ENCODE results near the gene FAM20C.

FAM20C gene

GRCh38 chr7:302054-302992, 110.0 kb downstream of the FAM20C start:
- H2AFZ ChIP-seq (ENCODE audit: low read depth): no peak overlapping the region
- H3K4me1 ChIP-seq (ENCODE audit: low read depth, poor library complexity, severe bottlenecking): no peaks in the 10 kb centered on the region
- H4K20me1 ChIP-seq (ENCODE audit: insufficient read depth): no peaks in the 10 kb centered on the region
- H3K27me3 ChIP-seq (ENCODE audit: insufficient read depth, low read depth): peaks cover 16% of the 10 kb centered on the region; the same call in 1 of the 2 replicates
- H3K4me3 ChIP-seq (IDR thresholded peaks at IDR 0.05; ENCODE audit: insufficient read depth, low read depth, low read length): no peak overlapping the region
- H3K4me2 ChIP-seq: no peak overlapping the region
- no peak for TF ChIP-seq CTCF (conservative IDR thresholded peaks at IDR 0.05; ENCODE audit: low read depth, low read length)
- no peak overlapping the region for H3K9ac ChIP-seq
- no peak overlapping the region for H3K27ac ChIP-seq
- H3K79me2 ChIP-seq (ENCODE audit: insufficient read depth, low read depth): no peaks in the 10 kb centered on the region
- H3K36me3 ChIP-seq (ENCODE audit: insufficient read depth): no peaks in the 10 kb centered on the region

GRCh38 chr7:303425-303824, 111.1 kb downstream of the FAM20C start:
- no peaks in the 10 kb centered on the region for H3K4me1 ChIP-seq (ENCODE audit: low read depth, poor library complexity, severe bottlenecking)
- peaks cover 19% of the 10 kb centered on the region; the same call in 1 of the 2 replicates for H3K27me3 ChIP-seq (ENCODE audit: insufficient read depth, low read depth)
- no peak overlapping the region for H3K4me3 ChIP-seq (IDR thresholded peaks at IDR 0.05; ENCODE audit: insufficient read depth, low read depth, low read length)
- TF ChIP-seq CTCF (conservative IDR thresholded peaks at IDR 0.05; ENCODE audit: low read depth, low read length): no peak
- H3K36me3 ChIP-seq (ENCODE audit: insufficient read depth): no peaks in the 10 kb centered on the region
- no peaks in the 10 kb centered on the region for H3K79me2 ChIP-seq (ENCODE audit: insufficient read depth, low read depth)
- H2AFZ ChIP-seq (ENCODE audit: low read depth): no peak overlapping the region
- H3K4me2 ChIP-seq: no peak overlapping the region
- H3K27ac ChIP-seq: no peak overlapping the region
- H4K20me1 ChIP-seq (ENCODE audit: insufficient read depth): no peaks in the 10 kb centered on the region
- no peak overlapping the region for H3K9ac ChIP-seq

GRCh38 chr7:303884-304573, 111.7 kb downstream of the FAM20C start:
- Histone ChIP-seq H2AFZ (ENCODE audit: low read depth) (no peak overlapping the region), H3K79me2 (ENCODE audit: insufficient read depth, low read depth) (no peaks in the 10 kb centered on the region), H4K20me1 (ENCODE audit: insufficient read depth) (no peaks in the 10 kb centered on the region), H3K4me3 (IDR thresholded peaks at IDR 0.05; ENCODE audit: insufficient read depth, low read depth, low read length) (no peak overlapping the region), H3K4me1 (ENCODE audit: low read depth, poor library complexity, severe bottlenecking) (no peaks in the 10 kb centered on the region), H3K9ac (no peak overlapping the region), H3K4me2 (no peak overlapping the region), H3K27ac (no peak overlapping the region), H3K27me3 (ENCODE audit: insufficient read depth, low read depth) (peaks cover 18% of the 10 kb centered on the region), H3K36me3 (ENCODE audit: insufficient read depth) (no peaks in the 10 kb centered on the region)
- no peak for TF ChIP-seq CTCF (conservative IDR thresholded peaks at IDR 0.05; ENCODE audit: low read depth, low read length)

- H3K36me3 ChIP-seq (ENCODE audit: insufficient read depth): no peaks in the 10 kb centered on the region
- H3K79me2 ChIP-seq (ENCODE audit: insufficient read depth, low read depth): no peaks in the 10 kb centered on the region
- H3K4me1 ChIP-seq (ENCODE audit: low read depth, poor library complexity, severe bottlenecking): no peaks in the 10 kb centered on the region
- peaks cover 22% of the 10 kb centered on the region for H3K27me3 ChIP-seq (ENCODE audit: insufficient read depth, low read depth)
- no peak overlapping the region for H3K27ac ChIP-seq
- no peak for TF ChIP-seq CTCF (conservative IDR thresholded peaks at IDR 0.05; ENCODE audit: low read depth, low read length)
- H3K9ac ChIP-seq: no peak overlapping the region
- no peaks in the 10 kb centered on the region for H4K20me1 ChIP-seq (ENCODE audit: insufficient read depth)
- no peak overlapping the region for H2AFZ ChIP-seq (ENCODE audit: low read depth)
- H3K4me3 ChIP-seq (IDR thresholded peaks at IDR 0.05; ENCODE audit: insufficient read depth, low read depth, low read length): no peak overlapping the region
- H3K4me2 ChIP-seq: no peak overlapping the region
These were observed 112.4 kb downstream of the FAM20C start for GRCh38 chr7:304574-305409.

Data from KMS-11 (cell line).